PC-3 (cell line): ENCODE measurements around the gene CHD6.

Source experiments
- CTCF ChIP-seq: fragments of 300-600 bp; sonication (generic); conservative IDR thresholded peaks from 2 replicates; pipeline ENCODE4 v1.5.1; 2017; ENCODE audit warnings: antibody characterized with exemption, low read depth, mild to moderate bottlenecking, low read length
- EZH2 ChIP-seq: fragments of 300-600 bp; sonication (generic); IDR thresholded peaks from one replicate; pipeline ENCODE4 v1.6.1; 2017; ENCODE audit warnings: antibody characterized with exemption, mild to moderate bottlenecking, low read length; ENCODE audit not compliant: unreplicated experiment
- EZH2phosphoT487 ChIP-seq: fragments of 300-600 bp; sonication (generic); IDR thresholded peaks from 2 replicates; pipeline ENCODE4 v1.6.1; 2018; ENCODE audit warnings: mild to moderate bottlenecking, antibody characterized with exemption, low read length, borderline replicate concordance

- no peak for TF ChIP-seq EZH2
- TF ChIP-seq CTCF, result no peak
- no peak for TF ChIP-seq EZH2phosphoT487
Measured at GRCh38 chr20:41510847-41511450, 107.2 kb downstream of the CHD6 start.
